ENCODE results near the gene COL17A1.

- no peak for TF ChIP-seq CTCF (conservative IDR thresholded peaks at IDR 0.05; ENCODE audit: low read depth, low read length)
- no peak for TF ChIP-seq EZH2 (IDR thresholded peaks at IDR 0.05; ENCODE audit: low read length, unreplicated experiment)
These were observed at the start of gene COL17A1 for GRCh38 chr10:104085801-104086400.
